NCI-H1694 (cell line): Measurements from ENCODE around the gene OMP.

Experiments used
- DNase-seq: peaks from one replicate; lab custom pipeline; 2025; lab: John Stamatoyannopoulos, UW

Gene OMP

DNA sequence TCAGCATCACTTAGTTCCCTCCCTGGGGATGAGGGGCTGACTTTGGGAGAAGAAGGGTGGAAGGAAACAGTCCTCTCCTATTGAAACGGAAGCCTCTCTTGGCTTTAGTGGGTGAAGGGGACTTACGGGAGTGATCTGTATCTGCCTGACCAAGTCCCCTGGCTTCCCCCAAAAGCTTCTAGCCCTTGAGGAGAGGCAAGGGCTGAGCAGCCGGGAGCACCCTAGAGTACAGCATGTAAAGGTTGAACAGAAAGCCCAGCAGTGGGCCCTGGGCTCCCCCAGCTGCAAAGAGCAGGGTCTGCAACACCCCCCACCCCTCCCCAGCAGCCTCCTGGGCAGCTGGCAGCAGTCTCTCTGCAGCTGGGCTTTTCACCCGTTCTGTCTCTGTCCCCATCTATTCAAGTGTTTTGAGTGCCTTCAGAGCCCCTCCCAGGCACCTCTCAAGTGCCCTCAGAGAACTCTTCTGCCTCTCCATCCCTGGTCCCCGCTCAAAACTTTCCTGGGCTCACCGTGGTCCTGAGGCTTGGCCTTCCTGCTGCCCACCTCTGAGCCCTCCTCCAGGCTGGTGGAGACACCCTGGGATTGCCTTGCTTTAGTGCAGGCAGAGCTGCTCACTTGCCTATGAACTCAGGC, 33.2 kb upstream of the OMP start:
- DNase-seq, result no peak

GRCh38 chr11:77069969-77070582, 32.6 kb upstream of the OMP start:
- DNase-seq, result no peak

GRCh38 chr11:77071077-77071476, 31.6 kb upstream of the OMP start:
- no peak for DNase-seq

- no peak for DNase-seq
These were observed 30.7 kb upstream of the OMP start for GRCh38 chr11:77071671-77072605.

DNA sequence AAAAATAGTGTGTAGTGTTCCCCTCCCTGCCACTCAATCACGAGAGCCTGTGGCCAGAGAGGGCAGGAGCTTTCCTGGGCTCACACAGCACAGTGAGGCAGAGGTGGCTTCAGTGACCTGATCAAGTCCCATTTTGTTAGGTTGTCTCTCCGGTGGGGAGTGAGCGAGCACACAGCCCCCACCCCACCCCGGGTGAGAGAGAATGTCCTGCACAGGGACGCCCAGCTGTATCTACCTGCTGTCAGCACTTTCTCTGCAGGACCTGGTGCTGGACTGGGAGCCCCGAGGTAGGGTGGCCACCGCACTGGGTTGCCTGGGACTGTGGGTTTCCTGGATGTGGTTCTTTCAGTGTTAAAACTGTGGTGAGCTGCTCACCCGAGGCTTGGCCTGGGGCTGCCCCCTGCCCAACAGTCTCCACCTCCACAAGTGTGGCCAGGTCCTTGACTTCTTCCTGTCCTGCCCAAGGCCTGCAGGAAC, 29.8 kb upstream of the OMP start:
- no peak for DNase-seq

- peak; percentile 33 for DNase-seq
These were observed 29.2 kb upstream of the OMP start for GRCh38 chr11:77073328-77074001.

DNA sequence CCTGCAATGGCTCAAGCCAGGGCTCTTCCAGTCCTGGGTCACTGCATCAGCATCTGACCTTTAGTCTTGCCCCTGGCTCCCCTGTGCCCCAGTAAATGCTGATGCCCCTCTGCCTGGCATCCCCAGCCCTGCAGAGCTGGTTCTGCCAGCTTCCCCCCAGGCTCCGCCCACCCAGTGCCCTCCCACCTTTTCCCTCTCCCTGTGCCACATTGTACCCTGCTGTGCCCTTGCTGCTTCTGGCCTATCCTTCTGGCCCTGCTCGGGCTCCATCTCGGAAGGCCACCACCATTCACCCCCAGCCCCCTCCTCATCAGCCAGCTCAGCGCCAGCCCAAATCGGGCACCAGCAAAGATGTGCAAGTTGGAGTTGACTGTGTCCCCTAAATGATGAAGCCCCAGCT, 28.4 kb upstream of the OMP start:
- DNase-seq, result no peak

GRCh38 chr11:77074626-77075221, 27.9 kb upstream of the OMP start:
- no peak for DNase-seq

DNA sequence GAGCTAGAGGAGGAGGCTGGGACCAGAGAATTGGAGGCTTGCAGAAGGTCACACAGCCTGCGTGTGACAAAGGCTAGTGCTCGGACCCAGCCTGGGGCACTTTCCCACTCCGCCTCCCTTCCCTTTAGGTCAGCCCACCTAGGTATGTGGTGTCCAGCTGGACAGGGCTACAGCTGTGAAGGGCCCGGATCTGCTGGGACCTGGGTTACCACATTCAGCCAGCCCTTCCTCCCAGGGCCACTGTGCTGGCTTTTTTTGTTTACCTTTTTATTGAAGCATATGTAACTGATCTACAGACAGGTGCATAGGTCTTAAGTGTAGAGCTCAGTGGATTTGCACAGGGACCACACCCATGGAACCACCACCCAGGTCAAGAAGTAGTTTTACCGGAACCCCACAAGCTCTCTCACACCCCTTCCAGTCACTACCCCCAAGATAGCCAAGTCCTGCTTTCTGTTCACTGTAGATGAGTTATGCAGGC, 27.2 kb upstream of the OMP start:
- DNase-seq, result no peak

GRCh38 chr11:77079666-77080065, 23.0 kb upstream of the OMP start:
- no peak for DNase-seq

DNA sequence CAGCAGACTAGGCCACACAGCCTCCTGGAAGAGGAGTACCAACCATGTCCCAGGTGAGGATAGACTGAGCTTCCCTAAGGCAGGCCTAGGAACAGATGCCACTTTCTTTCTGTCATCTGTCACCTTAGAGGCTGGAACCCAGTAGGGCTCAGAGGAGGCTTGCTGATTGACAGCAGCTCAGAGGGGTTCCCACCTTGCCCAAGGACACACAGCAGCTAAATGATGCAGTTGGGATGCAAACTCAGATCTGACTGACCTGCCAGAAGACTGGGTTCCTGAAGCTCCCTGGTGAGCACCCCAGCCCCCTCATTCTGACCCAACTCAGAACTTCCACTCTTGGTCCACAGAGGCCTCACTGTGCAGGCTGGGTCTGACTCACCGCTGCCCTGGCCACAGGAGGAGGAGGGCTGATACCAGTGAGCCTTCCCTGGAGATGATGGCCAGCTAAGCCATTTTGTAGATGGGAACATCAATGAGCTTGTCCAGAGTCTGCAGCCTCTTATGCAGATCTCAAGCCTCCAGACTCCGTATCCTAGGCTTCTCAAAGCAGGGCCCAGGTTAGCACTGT, 21.9 kb upstream of the OMP start:
- no peak for DNase-seq

GRCh38 chr11:77081381-77081851, 21.2 kb upstream of the OMP start:
- no peak for DNase-seq

- DNase-seq, result no peak
These were observed 20.4 kb upstream of the OMP start for GRCh38 chr11:77081976-77082836.

DNA sequence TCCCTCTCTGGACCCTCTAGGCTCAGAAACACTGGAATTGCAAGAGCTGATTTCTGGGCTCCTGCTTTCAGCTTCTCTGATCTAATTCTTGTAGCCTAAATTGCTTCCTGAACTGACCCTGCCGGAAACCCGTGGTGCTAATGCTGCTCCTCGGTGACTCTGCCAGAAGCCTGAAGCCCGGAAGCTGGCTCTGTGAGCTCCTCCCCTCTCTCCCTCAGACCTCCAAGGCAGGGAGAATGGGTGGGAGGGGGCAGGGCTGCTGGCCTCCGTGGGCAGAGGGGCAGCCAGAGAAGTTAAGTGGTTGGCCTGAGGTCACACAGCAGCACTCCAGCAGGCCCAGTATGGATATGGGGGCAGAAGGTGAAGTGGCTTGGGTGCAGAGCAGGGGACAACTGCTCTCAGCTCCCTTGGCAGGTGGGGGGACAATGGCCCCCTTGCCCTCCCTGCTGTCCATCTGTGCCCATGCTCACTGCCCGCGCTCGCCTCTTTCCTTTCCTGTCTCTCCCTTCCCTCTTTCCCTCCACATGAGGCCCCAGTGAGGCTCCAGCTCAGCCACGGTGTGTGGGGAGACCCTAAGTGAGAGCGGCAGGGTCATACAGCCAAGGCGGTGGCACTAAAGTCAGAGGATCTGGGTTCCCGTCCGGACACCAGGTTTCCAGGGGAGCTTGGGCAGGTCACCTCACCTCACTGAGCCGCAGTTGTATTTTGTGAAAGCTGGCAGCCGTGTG, 19.6 kb upstream of the OMP start:
- no peak for DNase-seq

DNA sequence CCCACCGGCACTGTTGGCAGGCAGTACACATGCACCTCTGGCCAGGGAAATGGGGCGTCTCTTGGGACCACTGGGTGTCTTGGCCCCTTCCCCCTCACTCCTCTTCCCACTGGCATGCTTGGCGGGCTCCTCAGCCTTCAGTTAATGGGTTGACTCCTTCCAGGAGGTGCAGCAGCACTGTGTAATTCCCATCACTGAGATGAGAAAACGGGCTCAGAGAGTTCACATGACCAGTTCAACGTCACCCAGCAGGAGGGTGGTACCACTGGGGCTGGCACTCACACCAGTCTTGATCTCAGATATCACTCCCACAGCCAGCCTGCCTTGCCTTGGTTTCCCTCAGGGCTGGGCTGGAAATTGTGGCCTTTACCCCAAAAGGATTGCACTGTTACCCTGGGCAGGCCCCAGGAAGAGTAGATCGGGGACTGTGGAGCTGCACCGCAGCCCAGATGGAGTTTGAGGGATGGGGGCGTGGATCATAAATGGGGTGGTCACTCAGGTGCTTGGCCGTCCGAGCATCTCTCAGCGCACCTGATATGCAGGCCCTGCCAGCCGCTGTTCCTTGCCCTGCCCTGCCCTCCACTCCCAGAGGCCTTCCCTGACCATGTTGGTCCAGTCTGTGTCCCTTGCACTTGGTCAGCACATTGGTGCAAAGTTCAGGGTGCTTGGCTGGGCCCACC, 18.9 kb upstream of the OMP start:
- no peak for DNase-seq

- no peak for DNase-seq
These were observed 18.0 kb upstream of the OMP start for GRCh38 chr11:77084581-77085191.

DNA sequence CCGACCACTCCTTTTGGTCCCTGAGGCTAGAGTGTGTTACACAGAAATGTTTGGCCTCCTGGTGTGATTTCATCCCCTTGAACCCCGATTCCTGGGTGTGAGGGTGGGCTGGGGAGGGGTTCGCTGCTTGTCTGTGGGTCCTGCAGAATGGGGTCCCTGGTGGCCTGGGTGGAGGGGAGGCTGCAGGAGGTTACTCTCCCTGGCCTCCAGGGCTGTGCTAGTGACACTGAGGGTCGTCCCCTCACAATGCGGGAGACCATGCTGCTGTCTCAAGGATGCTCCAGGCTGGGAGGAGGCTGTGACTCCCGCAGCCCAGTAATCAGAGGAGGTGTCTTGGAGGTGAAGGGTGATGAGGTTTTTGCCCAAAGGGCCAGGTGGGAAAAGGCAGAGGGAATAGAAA, 17.0 kb upstream of the OMP start:
- no peak for DNase-seq
